GM19351 (cell line): ENCODE results near the gene KLHL17.

Experiments used
- ATAC-seq: cut with Tn5 transposase; IDR thresholded peaks from one replicate; pipeline ENCODE4 v1.9.1; 2021; ENCODE audit warnings: mild to moderate bottlenecking, moderate library complexity; ENCODE audit not compliant: unreplicated experiment

Gene KLHL17

DNA sequence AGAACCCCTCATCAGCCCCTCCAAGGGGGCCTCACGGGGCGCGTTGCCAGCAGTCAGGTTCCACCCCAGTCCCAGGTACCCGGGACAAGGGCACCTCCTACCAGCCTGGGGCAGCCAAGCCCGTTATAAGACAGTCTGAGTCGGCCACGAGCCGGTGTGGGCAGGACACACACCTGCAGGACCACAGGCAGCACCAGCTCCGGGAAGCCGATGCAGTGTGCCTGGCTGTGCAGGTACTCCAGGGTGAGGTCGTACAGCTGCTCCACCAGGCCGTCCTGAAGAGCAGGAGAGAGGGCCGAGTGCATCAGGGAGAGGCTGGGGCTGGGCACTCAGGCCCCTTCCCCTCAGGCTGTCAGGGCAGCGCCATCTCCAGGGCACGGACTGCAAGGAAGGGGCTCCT lies 12.4 kb upstream of the KLHL17 start:
- ATAC-seq, result no peak

DNA sequence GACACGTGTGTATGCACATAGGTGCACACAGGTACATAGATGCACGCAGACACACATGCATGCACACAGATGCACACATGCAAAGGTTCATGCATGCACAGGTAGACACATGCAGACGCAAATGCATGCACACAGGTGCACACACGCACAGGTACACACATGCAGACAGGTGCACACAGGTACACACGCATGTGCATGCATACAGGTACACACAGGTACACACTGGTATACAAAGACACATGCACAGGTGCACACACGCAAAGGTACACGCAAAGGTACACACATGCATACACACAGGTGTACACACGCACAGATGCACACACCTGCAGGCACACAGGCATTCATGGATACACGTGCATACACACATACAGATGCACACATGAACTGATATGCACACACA lies 10.1 kb upstream of the KLHL17 start:
- ATAC-seq, result no peak

DNA sequence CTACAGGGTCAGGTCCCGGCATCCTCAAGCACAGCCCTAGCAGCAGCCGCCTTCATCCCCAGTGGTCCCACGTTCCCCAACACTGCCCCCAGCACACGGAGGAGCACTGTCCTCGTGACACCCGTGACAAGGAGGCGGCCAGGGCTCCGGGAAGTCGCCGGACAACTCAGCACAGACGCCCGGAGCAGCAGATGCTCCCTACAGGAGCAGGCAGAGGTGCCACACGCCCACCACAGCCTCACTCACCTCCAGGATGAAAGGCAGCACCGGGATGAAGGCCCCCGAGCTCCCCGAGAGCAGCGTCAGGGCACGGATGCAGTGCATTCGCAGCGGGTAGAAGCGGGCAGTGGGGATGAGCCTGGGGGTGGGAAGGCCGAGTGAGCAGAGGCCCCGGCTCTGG lies 9.5 kb upstream of the KLHL17 start:
- no peak for ATAC-seq

DNA sequence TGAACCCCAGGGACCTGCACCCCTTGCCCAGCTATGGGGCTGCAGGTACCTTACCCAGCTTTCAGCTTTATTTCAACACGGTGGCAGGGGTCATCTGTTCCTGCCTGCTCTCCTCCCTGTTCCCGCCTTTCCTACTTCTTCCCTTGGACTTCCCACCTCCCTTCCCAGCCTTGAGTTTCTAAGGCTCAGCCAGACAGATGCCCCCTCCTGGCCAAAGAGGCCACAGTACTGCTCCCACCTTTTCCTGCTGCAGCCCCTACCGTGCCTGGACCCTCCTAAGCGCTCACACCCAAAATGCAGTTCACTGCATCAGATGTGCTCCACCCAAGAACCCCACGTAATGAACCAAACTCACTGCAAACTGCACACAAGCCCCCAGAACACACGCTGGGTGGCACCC lies 9.0 kb upstream of the KLHL17 start:
- no peak for ATAC-seq

DNA sequence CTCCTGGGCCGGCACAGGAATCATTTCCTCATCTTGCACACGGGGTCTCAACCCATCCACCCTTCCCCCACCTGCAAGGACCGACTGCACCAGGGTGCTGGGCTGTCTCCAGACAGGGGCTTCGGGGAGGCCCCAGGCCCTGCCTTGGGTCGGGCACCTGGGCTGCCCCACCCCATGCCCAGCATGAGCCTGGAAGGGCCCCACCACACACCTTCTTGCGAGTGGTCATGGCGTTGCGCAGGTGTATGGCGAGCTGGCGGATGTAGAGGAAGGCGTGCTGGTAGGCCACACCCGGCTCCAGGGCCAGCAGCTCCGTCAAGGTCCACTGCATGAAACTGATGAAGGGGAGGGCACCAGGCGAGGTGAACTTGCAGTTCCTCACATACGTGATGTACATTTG lies 8.2 kb upstream of the KLHL17 start:
- no peak for ATAC-seq

DNA sequence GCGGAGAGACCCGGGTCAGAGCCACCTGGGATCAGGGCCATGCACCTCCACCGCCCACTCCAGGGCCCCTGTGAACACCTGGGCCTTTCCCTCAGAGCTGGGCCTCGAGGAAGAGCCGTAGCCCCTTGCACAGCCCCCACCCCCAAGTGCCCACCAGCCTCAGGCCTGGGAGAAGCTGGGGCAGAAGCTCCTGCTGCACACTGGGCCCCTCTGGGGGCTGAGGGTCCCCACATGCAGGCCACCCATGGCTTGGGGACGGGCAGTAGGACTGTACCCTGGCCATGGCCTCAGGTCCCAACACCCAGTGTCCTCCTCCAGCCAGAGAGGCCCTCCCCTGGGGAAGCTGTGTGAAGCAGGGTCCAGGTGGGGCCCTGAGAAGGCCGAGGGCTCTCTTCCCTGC lies 7.8 kb upstream of the KLHL17 start:
- ATAC-seq, result no peak

DNA sequence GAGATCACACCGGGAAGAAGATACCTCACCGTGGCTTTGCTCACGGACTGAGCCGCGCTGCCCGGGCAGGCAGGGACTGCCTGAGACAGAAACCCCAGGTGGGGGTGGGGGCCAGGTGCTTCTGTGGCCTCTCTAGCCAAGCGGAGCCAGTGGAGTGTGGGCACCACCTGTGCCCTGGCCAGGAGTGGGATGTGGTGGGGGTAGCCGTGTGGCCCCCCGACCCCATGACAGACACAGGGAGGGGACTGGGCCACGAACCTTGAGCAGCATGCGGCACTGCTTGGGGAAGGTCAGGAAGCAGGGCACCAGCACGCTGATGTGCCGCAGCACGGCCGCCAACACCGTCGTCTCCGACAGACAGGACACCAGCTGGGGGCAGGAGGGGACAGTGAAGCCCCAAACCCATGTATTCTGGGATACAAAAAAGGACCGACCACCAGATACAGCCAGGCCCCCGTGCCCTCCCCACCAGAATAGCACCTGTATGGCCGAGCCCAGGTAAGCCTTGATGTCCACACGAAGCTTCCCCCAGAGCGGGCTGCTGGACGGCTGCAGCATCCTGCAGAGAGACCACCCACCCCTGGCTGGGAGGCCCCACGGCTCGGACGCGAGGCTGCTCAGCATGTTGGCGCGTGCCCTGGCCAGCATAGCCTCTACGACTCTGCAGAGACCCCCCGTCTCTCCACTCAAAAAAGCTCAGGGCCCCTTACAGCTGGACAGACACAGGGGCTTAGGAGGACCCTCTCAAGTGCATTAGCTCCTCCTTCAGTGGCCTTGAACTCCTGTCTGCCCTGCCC lies 6.7 kb upstream of the KLHL17 start:
- ATAC-seq, result no peak

DNA sequence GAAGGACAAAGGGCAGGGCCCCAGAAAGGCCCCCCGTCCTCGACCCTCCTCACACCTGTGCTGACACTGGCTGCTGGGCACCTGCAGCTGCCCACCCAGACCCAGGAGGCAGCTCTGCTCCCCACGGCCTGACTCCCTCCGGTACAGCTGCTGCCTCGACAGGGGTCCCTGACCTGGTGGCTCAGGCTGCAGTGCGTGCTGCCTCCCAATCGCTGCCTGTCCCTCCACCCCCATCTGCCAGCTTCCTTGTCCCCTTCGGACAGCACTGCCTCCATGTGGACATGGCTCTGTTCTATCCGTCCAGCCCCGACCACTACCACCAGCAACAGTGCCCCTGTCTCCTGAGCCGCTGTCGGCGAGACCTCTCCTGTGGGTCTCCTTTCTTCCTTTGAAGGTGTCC lies 5.5 kb upstream of the KLHL17 start:
- no peak for ATAC-seq

DNA sequence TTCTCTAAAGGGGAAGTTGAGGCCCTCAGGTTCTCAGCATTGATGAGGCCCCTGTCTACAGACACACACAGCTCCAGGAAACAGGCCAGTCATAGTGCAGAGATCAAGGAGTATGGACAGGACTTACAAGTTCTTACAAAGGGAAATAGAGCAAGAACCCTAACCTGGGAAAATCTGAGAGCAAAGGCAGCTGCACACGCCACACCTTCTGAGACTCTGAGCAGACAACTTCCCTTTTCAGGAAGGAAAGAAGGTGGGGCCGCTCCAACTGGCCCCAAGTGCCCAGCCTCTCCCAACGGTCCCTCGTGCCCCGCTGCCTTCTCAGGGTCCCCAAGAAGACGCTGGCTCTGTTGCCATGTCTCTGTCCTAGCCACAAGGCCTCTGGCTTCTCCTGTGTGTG lies 4.9 kb upstream of the KLHL17 start:
- ATAC-seq, result no peak

DNA sequence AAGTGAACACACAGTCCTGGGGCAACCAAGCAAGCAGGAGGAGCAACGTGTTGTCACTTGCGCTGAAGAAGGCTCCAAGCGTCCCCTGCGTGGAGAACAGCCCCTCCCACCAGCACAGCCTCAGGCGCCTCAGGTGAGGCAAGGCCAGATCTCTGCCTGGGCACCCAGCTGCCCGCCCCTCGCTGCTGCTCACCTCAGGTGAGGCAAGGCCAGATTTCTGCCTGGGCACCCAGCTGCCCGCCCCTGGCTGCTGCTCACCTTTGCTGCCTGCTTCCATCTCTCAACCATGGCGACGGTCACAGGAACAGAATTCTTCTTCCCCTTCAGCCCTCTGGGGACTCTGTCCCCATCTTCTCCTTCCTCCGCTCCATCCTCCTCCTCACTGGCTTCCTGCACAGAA lies 3.7 kb upstream of the KLHL17 start:
- ATAC-seq, result no peak

DNA sequence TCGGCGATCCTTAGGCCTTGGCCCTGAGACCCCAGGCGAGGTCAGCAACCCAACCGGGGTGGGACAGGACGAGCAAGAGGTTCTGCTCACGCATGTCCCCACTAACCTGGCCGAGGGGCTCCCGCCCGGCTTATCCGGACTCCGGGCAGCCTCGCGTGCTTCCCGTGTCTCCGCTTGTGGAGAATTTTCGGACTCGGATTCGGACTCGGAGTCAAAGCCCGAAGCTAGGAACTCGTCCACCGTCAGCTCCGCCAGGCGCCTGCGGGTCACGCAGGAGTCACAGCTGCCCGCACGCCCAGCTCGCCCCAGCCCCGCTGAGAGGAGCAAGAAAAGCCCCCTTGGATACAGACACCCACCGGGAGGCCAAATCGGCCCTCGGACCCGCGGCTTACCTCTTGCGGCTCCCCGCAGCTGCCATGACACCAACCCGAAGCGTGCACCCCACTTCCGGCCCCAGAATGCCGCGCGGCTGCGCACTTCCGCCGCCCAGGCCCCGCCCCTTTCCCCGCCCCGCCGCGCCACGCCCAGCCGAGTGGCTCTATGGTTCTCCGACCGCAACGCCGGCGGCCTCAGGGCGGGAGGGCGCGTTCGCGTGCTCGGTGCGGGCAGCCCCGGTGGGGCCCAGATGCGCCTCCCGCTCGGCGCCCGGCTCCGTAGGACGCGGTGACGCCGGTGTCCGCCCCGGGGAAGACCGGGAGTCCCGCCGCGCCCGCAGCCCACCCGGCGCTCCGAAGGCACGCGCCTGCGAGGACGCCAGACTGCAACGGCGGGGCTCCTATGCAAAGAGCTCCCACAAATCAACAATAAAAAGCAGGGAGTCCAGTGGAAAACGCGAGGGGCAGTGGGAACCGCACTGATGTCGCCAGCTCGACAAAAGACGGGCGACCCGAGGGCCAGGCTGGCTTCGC lies 1.3 kb upstream of the KLHL17 start, which contains the start of gene NOC2L:
NOC2L (minus strand) TSS at position 434 of the 908 bp plus-strand sequence; CDS start at position 418, 16 bp downstream.
- ATAC-seq, result peak; percentile 78

DNA sequence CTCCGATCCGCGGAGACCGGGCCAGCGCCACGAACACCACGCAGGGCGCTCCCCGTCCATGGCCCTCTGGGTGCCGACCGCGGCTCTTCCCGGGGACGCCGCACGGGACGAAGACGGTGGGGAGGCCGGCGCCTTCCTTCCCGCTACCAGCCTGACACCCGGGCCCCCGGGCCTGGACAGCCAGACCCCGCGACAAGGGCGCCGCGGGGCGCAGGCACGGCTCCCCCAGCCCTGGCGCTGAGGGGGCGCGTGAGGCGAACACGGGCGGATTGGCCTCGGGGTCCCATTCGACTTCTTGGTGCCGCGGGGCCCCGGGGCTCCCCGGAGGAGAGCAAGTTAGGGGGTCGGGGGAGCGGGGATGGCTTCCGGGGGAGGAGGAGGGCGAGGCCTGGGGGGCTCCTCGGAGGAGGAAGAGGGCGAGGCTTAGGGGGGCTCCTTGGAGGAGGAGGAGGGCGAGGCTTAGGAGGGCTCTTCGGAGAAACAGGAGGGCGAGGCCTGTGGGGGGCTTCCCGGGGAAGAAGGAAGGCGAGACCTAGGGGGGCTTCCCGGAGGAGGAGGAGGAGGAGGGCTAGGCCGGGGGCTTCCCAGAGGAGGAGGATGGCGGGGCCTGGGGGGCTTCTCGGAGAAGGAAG lies 537 bp upstream of the KLHL17 start:
- no peak for ATAC-seq

DNA sequence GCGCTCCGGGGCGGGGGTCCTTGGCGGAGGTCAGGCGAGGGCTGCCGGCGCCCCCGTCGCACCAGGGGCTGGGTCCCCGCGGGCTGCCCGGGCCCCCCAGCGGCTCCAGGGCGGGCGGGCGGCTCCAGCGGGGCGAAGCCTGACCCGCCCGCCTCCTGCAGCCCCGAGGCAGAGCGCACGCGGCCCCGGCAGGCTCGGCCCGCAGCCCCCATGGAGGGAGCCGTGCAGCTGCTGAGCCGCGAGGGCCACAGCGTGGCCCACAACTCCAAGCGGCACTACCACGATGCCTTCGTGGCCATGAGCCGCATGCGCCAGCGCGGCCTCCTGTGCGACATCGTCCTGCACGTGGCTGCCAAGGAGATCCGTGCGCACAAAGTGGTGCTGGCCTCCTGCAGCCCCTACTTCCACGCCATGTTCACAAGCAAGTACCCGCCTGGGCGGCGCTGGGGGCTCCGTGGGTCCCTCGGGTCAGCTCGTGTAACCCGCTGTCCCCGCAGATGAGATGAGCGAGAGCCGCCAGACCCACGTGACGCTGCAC lies 817 bp downstream of the KLHL17 start:
- ATAC-seq, result no peak

DNA sequence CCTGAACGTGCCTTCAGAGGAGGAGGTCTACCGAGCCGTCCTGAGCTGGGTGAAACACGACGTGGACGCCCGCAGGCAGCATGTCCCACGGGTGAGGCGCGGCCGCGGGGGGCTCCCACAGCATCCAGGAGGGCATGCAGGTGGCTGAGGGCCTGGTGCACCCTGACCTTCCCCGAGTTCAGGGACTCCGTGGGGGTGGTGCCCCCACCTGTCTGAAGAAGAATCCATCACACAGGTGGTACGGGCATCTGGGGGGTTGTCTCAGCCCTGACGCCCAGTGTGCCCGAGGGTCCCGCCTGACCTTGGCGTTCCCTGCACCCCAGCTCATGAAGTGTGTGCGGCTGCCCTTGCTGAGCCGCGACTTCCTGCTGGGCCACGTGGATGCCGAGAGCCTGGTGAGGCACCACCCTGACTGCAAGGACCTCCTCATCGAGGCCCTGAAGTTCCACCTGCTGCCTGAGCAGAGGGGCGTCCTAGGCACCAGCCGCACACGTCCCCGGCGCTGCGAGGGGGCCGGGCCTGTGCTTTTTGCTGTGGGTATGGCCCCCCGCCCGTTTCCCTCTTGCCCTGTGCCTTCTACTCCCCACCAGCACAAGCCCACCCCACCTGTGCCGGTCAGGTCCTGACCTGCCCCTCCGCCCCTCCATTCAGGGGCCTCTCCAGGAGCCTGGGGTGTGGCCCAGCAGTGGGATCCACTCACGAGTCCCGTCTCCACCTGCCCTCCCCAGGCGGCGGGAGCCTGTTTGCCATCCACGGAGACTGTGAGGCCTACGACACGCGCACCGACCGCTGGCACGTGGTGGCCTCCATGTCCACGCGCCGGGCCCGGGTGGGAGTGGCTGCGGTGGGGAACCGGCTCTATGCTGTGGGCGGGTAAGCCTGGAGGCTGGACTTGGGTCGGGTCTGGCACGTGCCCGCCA lies 2.3 kb downstream of the KLHL17 start:
- no peak for ATAC-seq

DNA sequence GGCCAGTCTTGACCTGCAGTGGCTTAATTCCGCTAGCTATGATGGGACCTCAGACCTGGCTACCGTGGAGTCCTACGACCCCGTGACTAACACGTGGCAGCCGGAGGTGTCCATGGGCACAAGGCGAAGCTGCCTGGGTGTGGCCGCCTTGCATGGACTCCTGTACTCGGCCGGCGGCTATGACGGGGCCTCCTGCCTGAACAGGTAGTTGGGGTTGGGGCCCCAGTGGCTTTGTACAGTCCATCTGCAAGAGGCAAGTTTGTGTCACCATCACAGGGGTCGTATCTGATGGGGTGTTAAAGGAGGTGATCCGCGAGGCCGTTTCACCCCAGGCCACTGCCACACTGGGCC lies 2.9 kb downstream of the KLHL17 start:
- no peak for ATAC-seq

DNA sequence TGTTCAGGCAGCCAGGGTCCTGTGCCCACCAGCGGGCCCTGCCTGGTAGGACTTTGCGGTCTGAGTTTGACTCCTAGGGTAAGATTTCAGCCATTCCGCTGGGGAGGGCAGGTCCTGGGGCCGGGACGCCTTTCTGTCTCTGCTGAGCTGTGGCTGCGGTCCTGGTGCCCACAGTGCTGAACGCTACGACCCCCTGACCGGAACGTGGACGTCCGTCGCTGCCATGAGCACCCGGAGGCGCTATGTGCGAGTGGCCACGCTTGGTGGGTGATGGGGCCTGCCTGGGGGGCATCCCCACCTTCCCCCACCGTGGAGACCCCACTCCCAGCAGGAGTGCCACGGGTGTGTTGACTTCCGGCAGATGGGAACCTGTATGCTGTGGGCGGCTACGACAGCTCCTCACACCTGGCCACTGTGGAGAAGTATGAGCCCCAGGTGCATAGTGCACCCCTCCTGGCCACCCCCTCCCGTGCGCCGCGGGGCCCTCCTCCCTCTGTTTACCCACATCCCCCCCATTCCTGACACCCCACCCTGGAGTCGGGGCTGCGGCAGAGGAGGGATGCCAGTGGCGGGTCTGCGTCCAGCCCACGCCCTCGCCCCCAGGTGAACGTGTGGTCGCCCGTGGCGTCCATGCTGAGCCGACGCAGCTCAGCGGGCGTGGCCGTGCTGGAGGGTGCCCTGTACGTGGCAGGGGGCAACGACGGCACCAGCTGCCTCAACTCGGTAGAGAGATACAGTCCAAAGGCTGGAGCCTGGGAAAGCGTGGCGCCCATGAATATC lies 3.6 kb downstream of the KLHL17 start:
- no peak for ATAC-seq

DNA sequence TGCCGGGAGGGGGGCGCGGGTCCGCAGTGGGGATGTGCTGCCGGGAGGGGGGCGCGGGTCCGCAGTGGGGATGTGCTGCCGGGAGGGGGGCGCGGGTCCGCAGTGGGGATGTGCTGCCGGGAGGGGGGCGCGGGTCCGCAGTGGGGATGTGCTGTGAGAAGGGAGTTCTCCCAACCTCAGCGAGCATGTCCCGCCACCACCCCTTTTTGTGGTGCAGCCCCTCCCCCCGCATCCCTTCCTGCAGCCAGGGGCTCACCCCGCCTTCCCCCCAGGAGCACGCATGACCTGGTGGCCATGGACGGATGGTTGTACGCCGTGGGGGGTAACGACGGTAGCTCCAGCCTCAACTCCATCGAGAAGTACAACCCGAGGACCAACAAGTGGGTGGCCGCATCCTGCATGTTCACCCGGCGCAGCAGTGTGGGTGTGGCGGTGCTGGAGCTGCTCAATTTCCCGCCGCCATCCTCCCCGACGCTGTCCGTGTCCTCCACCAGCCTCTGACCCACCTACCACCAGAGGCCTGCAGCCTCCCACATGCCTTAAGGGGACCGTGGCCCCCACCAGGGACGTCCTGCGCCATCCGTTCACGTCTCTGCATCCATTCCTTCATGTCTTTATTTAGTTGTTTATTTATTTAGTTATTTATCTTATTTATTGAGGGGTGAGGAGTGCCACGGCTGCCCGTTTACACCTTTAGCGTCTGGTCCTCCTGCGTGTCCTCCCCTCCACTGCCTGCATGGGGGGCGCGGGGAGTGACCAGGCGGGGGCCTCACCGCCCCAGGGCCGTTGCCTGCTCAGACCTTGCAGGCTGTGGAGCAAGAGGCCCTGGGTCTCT lies 4.5 kb downstream of the KLHL17 start:
- no peak for ATAC-seq

DNA sequence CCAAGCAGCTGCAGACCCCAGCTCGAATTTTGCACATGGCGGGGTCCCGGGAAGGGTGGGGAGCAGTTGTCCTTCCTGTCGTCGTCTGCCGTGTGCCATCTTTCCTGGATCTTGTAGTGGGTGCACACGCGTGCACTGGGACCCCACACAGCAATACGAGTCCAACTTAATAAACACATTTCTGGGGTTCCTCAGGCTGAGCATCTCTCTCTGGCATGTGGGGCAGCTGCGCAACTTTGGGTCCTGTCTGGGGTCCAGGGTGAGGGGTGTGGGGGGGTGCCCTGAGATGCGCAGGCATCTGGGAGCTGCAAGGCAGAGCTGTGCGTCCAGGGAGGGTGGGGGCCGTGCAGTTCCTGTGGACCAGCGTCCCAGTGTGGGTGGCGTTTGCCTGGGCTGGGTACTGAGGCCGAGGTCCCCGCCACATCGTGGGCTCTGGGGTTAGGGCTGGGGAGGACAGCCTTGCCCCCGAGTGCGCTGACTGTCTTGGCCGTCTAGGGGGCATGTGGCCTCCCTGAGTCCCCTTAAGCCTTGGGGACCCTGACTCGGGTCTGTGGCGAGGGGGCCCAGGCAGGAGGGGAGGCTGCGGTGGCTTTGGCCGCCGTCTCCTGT lies 5.2 kb downstream of the KLHL17 start:
- ATAC-seq, result no peak
